Measurements from ENCODE around the gene ASB8.

DNA sequence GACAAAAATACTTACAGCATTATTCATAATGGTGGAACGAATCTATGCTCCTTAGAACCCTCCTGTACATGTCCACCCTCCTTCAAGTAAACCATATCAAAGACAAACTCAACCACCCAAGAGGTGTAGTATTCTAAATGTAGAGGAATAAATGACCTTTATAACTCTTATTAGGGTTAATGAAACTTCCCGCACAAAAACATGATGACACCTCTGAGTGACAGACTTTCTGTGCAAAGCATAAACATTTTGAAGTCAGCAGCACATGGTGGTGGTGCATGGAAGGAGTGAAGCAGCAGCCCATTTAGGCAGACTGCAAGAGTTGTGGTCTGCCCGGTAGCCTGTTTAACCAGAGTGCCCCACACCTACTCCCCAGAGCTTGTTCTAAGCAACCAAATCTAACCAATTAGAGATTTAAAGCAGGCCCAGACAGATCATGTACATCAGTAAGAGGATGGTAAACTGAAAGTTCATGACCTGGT, 615 bp upstream of the ASB8 start:
- no peak for TF ChIP-seq EZH2 (IDR thresholded peaks at IDR 0.05; ENCODE audit: low read length, unreplicated experiment)
- TF ChIP-seq, protein P1, sequence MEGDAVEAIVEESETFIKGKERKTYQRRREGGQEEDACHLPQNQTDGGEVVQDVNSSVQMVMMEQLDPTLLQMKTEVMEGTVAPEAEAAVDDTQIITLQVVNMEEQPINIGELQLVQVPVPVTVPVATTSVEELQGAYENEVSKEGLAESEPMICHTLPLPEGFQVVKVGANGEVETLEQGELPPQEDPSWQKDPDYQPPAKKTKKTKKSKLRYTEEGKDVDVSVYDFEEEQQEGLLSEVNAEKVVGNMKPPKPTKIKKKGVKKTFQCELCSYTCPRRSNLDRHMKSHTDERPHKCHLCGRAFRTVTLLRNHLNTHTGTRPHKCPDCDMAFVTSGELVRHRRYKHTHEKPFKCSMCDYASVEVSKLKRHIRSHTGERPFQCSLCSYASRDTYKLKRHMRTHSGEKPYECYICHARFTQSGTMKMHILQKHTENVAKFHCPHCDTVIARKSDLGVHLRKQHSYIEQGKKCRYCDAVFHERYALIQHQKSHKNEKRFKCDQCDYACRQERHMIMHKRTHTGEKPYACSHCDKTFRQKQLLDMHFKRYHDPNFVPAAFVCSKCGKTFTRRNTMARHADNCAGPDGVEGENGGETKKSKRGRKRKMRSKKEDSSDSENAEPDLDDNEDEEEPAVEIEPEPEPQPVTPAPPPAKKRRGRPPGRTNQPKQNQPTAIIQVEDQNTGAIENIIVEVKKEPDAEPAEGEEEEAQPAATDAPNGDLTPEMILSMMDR (conservative IDR thresholded peaks at IDR 0.05; ENCODE audit: low read depth, low read length), result no peak
- no peak for TF ChIP-seq EZH2phosphoT487 (IDR thresholded peaks at IDR 0.05; ENCODE audit: borderline replicate concordance, low read length)
